Stimulated activated CD8-positive, alpha-beta memory T cell treated with anti-CD3 and anti-CD28 coated beads, Interleukin-12 subunit alpha, Interleukin-12 subunit beta, amount 100 ng/mL, for 24 hours (primary cell): Measurements from ENCODE around the gene TBRG4.

Experiments used
- DNase-seq: peaks from one replicate; pipeline ENCODE4 v3.0.0-alpha.2; 2020; ENCODE audit errors: extremely low read depth

TBRG4 gene

DNA sequence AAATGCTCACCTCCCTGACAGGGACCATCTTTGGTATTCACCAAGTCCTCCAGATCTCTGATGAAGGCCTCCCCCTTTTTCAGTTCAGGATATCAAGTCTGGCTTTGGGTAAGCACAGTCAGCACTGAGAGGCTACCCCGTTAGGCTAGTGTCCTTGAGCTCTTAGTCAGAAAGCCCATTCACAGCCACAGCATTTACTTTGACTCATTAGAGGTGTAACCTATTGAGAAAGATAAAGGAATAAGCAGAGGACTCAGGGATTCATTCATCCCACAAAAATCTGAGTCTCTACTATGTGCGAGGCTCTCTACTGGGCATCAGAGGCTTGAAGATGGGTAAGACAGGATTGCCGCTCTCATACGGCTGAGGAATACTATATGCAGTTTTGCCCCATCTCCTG lies 32.1 kb upstream of the TBRG4 start:
- DNase-seq = no peak

DNA sequence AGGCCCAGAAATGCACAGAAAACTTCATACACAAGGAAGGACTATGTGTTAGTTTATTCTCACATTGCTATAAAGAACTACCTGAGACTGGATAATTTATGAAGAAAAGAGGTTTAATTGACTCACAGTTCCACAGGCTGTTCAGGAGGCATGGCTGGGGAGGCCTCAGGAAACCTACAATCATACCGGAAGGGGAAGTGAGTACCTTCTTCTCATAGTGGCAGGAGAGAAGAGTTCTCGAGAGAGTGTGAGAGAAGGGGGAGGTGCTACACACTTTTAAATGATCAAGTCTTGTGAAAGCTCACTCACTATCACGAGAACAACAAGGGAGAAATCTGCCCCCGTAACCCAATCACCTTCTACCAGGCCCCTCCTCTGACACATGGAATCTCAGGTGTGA lies 29.3 kb upstream of the TBRG4 start:
- no peak for DNase-seq

DNA sequence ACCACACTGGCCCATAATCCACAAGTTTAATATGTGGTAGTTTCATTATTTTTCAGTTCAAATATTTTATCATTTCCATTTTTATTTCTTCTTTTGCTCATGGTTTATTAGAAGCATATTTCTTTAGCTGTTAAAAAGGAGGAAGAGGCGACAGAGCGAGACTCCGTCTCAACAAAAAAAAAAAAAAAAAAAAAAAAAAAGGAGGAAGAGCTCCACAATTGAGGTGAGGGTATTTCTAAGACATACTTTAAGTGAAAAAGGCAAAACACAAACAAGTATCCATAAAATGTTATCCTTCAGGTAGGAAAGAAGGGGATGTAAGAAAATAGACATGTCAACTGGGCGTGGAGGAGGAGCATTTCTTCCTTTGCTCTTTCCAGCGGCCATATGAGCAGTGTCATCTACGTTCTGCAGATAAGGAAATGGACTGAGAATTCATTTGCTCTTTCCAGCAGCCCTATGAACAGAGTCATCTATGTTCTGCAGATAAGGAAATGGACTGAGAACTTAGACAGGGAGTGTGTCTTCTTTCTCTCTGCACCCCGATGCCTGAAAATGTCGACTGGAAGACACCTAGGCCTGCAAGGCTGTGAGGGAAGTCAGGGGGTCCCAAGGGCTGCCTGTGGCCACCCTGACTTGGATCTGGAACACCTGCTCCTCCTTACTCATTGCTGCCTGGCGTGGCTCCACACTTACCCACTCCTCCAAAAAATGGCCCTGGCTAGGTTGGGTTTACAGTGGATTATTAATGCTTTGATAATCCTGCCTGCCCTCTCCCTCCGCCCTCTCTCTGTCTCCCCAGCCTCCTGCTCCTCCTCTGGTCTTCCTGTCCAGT lies 27.2 kb upstream of the TBRG4 start:
- DNase-seq = no peak

DNA sequence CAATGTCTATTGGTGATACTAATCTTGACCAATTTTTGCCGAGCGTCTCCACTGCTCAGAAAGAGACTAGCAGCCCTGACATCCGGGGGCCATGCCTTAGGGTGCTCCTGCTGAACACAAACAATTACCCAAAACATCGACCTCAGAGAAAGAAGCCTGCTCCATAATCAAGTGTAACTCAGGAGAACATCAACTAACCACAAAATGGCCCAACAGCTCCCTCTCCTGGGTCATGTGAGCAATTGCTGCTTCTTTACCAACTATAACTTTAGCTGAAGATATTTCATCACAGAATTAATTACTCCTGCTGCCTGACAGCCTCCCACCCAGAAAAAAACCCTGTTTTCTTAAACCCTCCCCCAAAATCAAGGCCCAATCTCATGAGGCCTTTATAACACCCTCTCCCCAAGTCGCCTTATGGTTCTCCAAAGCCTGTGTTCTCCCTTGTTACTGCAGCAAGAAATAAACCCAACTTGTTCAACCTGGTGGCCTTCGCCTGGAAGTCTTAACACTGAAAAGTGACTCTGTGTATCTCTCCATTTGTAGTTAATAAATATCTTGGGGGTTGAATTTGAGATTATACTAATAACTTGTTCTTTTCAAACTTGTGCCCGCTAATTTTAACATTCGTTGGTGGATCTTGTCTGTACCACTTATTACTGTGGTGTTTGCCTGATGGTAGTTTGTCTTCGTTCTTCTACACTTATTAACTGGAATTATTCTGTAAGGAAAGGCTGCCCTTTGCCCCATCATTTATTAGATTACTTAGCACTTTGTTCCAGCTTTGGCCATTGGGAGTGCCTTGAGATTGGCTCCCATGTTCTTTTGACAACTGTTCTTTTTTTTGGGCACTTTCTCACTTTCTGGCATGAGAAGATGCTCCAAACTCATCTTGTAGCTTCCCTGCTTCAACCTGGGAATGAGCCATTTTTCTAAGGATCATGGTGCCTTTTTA lies 24.9 kb upstream of the TBRG4 start:
- DNase-seq = peak; percentile 12

DNA sequence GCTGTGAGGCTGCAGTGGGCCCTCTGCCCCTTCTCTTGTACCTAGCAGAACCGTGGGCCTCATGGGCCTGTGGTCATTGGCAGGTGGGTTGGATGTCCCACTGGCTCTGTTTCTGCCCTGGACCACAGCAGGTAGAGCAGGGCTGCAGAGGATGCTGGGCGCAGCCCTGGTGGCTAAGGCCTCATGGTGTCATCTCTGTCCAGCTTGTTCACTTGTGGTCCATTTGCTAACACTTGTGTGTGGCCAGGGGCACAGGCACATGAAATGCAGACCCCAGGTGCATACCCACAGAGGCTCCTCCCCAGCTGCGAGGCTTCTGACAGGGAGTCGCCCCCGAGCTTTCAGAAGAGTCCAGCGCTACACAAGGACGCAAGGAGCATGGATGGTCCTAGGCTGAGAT lies 22.4 kb upstream of the TBRG4 start:
- DNase-seq = no peak

DNA sequence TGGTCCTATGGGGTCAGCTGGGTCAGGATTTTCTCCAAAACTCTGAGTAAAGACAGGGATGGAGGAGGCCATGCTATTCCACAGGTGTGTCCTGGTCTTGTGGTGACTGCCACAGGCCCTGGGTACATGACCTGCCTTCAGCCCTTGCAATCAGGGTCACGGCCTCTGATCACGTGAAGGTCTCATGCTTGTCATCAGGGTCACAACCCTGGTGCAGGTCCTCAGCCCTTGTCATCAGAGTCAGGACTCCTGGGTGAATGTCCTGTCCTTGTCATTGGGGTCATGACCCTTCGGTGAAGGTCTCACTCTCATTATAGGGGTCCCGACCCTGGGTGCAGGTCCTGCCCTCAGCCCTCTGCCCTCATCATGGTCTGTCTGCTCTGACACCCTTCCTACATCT lies 21.9 kb upstream of the TBRG4 start:
- no peak for DNase-seq

DNA sequence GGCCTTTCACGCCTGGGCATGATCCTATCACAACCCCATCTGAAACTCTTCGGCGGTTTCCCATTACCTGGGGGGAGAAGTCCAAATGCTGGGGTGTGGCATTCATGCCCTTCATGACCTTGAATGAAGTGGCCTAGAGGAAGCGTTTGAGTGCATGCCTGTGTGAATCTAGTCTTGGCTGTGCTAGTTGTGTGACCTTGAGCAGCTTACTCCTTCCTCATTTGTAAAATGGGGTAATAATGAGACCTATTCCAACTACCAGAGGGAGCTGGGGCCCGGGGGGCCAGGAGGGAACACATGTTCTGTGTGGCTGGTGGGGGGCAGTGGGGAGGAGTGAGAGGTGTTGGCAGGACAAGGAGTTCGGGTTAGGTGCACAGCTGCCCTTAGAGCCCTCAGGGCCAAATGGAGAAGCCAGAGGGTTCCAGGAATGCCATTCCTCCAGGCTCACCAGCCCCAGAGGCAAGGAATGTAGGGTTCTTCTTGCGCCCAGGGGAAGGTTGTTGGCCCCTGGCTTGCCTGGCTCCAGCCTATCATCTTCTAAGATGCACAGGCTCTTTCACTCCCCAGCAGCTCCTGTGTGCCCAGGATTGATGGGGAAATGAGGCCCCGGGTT lies 21.3 kb upstream of the TBRG4 start:
- DNase-seq = no peak

DNA sequence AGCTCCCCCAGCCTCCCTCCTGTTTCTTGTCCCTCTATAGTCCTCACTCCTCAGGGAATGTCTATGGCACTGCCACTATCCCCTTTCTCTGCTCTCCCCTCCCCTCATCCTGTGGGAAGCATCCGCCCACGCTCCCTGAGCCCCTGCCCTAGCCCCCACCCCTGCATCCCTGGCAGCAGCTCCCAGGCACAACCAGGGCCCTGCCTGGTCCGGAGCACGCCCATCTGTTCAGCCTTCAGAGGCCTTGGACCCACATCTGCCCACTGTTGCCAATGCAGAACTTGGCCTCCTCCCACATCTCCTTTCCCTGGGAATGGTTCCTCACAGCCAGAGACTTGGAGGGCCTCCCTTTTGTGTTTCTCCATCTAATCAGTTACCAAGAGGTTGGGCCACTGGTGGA lies 20.4 kb upstream of the TBRG4 start:
- DNase-seq = no peak

DNA sequence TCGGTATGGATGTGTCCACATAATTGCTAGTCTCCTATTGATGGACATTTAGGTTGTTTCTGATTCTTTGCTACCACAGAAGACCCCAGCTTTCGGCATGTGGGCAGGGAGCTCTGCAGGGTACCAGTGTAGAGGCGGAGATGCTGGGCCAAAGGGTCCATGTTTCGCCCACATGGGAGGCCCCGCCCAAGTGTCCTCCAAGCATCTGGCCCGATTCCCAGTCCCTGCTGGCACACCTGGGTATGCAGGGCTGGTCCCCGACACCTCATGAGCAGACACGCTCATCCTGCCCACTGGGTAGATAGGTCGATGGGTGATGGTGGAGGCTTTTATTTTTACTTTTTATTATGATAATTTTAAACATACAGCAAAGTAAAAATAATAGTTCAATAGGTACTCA lies 19.4 kb upstream of the TBRG4 start:
- DNase-seq = no peak

DNA sequence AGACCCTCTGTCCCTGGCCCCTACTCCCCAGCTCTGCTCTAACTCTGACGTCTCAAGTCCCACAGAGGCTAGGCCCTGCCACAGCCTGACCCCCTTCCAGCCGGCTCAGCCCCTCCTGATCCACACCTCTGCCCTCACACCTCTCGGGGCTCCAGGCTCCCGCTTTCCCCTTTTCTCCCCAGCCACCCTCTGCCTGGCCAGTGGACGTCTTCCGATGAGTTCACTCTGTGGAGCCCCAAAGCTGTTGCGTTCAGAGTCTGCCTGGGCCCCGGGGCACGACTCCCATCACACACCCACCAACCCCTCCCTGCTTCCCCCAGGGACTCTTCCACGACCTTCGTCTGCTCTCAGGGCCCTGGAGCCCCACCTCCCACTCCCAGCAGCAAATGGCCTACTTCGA lies 18.4 kb upstream of the TBRG4 start:
- no peak for DNase-seq

DNA sequence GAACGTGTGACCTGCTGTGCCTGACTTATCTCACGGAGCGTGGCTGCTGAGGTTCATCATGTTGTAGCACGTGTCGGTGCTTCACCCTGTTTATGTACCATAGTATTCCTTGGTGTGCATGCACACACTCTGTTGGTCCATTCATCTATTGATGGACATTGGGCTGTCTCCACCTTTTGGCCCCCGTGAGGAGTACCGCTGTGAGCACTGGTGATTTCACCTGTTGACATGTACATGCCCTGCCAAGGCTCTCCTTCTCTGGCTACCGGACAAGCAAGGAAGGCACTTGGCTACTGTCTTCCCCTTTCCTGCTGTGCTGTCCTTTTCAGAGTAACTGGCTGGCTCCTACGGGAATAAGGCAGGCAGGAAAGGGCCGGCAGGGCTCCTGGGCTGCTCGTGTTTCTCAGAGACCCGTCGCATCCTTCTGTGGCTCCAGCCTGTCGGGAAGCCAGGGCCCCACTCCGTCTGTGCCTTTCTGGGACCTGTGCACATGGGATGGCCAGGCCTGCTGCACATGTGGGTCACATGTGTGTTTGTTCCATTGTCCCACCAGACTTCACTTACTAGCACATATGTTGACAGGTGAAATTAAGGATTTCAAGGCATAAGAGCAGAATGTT lies 17.8 kb upstream of the TBRG4 start:
- no peak for DNase-seq

DNA sequence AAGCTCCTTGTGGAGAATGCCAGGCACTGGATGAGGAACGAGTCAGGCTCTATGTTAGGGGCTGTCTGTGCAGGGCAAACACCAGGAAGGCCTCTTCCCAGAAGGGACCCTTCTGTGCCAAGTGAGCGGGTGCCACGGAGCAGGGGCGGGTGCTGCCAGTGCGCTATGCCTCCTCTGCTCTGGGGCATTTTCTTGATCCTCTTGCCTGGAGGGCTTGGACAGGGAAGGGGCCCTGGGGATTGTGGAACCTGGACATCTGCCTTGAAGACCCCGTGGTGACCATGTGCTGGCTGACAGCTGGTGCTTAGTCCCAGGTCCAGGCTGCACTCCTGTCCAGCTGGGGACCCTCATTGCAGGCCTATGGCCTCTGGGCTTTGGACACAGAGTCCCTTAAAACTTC lies 15.4 kb upstream of the TBRG4 start:
- no peak for DNase-seq

DNA sequence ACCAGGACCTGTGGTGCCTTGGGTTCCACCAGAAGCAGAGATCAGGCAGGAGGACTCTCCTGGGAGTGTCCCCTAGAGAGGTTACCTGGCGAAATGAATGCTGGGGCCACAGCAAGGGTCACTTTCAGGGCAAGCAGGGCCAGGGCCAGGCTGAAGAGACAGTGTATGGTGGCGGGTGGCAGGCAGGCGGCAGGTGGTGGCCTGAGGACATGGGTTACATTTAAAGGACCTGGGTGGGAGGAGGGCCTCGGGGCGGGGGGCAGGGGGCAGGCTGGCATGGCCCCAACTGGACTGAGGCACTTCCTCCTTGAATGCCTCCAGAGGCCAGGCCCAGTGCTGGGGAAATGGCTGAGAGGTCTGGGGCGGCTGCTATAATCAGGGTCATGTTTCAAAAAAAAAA lies 14.7 kb upstream of the TBRG4 start:
- no peak for DNase-seq

DNA sequence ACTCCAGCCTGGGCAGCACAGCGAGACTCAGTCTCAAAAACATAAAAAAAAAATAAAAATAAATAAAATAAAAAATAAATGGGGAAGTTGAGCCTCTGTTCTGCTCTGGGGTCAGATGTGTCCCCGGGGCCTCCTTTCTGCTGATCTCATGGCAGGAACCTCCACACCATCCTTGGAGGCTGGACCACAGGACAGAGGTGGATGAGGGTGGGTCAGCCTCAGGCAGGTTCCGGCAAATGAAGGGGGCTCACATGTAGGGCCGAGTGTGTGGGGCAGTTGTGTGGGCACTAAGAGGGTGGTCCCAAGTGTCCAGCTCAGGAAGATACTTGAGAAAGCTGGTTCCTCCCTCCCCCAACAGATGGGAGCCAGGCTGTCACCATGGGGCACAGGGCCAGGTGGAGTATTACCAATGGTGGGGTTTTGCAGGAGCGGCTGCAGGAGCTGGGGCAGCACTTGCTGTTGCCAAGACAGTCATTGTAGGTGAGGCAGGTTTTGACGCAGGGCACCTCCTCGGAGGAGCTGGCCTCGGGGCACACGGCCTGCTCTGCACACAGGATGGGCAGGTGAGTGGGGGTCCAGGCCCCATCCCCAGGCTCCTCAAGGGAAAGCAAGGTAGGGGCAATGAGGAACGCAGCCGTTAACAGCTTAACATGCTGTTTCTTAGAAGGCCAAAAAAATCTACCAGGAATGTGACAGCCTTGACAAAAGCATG lies 13.9 kb upstream of the TBRG4 start:
- DNase-seq = no peak

DNA sequence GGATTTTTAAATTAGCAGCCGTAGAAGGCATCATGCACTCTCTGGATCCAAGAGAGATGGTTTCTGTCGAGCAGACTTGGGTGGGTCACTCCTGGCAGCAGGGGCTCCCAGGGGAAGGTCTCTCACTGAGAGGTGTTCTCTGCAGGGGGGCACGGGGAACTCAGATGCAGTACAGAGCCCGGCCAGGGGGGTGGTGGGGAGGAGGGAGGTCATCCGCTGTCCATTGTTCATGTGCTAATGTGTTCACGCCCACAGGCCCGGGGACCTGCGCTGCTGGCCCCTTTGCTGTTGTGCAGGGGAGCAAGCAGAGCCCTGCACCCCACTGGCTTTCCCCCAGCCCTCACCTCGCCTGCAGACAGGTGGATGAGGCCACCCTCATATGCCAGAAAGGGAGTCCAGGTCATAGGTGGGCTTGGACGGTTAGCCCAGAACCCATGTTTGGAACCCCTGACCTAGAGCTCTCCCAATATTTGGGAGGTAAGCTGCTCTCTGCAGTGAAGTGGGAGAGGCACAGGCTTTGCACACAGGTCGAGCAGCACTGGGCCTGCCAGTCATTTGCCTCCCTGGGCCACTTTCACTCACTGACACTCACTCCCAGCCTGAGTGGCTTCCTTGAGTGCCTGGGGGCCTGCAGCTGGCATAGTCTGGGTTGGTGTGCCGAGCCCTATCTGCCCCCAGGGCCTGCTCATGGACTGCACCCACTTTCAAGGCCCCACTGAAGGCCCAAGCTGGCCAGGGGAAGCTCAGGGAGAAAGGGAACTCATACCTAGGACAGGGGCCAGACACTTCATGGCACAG lies 12.6 kb upstream of the TBRG4 start:
- no peak for DNase-seq

DNA sequence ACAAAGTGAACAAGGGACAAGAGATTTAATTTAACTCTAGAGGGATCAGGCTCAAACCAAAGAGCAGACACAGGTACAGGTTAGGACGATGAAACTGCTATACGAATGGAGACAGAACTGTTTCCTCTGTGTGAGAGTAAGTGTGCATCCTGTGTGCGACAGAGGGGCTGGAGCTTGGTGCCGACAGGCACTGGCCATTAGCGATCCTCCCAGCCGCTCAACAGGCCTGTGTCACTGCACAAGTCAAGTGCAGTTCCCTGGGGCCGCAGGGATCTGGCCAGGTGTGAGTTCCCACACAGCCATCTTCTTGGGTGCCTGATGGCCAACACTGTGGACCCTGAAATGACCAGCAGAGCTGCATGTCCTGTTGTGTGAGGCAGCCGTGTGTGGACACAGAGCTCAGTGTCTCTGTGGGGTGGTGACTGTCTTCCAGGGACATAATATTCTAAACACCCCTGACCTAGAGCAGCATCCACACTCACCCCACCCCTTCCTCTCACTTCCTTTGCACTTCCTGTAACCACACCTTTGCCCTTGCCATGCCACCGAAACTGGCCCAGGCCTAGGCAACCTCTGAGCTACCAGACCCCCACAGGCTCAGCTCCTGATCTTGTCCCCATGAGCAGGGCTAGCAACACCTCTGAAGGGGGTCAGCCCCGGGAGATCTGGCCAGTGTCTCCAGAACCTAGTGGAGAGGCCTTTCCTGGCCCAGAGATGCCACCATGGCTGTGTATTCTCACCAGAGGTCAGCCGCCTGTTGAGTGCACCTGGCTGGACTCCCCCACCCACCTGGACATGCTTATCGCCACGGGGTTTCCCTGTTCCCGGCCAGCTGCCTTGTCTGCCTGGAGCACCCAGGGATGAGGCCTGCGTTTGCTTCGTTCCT lies 11.7 kb upstream of the TBRG4 start:
- no peak for DNase-seq

DNA sequence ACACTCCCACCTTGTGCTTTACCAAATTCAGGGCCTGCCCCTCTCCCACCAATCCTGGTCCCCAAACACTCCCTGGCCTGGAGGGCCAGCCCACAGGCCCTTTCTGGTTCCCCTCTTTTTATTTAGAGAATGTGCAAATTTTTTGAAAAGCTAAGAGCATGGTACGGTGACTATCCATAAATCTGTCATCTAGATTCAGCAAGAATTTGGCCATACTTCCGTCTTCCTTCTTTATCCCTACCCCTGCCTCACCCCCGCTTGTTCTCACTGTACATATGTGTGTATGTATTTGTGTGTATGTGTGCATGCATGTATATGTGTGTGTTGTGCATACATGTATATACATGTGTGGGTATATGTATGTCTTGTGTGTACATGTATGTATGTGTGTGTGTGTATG lies 8.1 kb upstream of the TBRG4 start:
- no peak for DNase-seq

DNA sequence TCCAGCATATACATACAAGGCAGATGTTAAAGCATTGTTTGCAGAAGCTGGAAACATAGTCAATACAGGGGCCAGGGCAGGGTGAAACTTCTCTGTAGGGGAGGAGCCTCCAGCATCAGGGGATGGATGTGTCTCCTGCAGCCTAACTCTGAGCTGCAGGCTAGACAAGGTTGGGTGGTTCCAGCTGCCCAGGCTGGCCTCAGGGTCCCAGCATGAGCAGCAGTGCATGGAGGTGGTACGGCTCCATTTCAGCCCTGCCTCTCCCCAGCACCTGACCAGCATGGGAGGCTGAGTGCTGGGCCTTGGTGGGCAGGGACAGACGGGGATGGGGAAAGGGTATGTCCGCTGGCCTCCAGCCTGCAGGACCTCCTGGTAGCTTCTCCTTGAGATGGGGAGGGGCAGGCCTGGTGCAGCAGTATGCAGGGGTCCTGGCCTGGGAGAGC lies 7.4 kb upstream of the TBRG4 start:
- no peak for DNase-seq

DNA sequence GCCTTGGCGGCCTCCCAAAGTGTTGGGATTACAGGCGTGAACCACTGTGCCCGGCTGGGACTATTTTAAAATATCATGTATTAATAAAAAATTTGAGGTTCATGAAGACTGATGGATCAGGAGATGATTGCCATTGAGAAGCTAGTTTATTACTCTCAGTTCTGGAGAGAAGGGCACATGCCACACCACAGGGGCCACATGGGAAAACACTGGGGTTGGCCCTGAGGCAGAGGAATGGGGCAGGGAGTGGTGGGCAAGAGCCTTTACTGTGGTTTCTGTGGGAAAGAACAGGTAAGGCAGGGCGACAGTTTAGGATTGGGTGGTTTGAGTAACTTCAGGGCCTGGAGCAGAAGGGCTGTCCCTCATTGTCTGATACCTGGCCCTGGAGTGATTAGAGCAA lies 6.8 kb upstream of the TBRG4 start:
- no peak for DNase-seq

DNA sequence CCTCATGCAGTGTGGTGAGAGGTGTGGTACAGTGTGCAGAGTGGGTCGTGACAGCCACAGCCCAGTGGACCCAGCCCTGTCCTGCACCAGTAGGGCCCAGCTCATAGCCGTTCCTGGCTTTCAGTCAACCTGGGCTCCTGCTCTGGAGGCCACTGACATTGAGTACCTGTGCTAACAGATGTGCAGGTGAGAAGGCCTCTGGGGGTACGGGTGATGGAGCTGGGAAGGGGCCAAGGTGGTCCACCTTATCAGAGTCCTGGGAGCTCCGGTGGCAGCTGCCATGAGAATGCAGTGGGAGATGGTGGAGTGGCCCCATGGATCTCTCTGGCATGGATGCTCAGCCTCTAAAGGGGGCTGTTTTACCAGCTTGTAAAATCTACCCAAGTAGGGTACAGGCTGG lies 6.1 kb upstream of the TBRG4 start:
- no peak for DNase-seq
